GM12878 (cell line): ENCODE data around the gene P3R3URF. TPM values are rescaled to one million over a fixed set of nuclear protein-coding genes. Genes with fewer than 3 reads are reported as not detected.

Experiments used
- ATAC-seq: fragments of 200-7000 bp; cut with Tn5 transposase; 3 replicates; pipeline ENCODE4 v1.9.1; 2020; ENCODE audit warnings: mild to moderate bottlenecking, moderate library complexity
- BruUV-seq: library from RNA; stranded (reverse); fragments of 400-500 nt; replicated peaks from 2 replicates; lab custom pipeline; 2021; lab: Mats Ljungman, UMichigan
- CTCF ChIA-PET: fragments of 300-600 bp; sonication (Branson Sonifier 250); formaldehyde crosslinking; extraction: SDS; loops from one replicate; lab custom pipeline; 2021; ENCODE audit warnings: inconsistent platforms; lab: Yijun Ruan, JAX
- POLR2A ChIA-PET: fragments of 350-600 bp; formaldehyde crosslinking; extraction: SDS; loops from one replicate; lab custom pipeline; 2021; ENCODE audit warnings: inconsistent platforms; lab: Charles Lee
- RAD21 ChIA-PET: fragments of 300-600 bp; sonication (Branson Sonifier 250); formaldehyde crosslinking; loops from one replicate; lab custom pipeline; 2023; ENCODE audit warnings: antibody characterized with exemption; ENCODE audit not compliant: unreplicated experiment; lab: Charles Lee
- SMC1A ChIA-PET: fragments of 300-600 bp; sonication (Branson Sonifier 250); formaldehyde crosslinking; loops from one replicate; lab custom pipeline; 2023; ENCODE audit not compliant: unreplicated experiment, uncharacterized antibody; lab: Charles Lee
- DNase-seq: peaks from one replicate; pipeline ENCODE4 v3.0.0-alpha.2; 2011; ENCODE audit warnings: low read depth, low spot score
- FAIRE-seq: peaks from 3 replicates; lab custom pipeline; 2011; peaks lifted over from hg19 to GRCh38; lab: Jason Lieb, UNC
- H2AFZ ChIP-seq: 2 replicates; pipeline ENCODE4 v1.6.0; 2011; ENCODE audit warnings: low read depth, low read length, control low read depth; ENCODE audit not compliant: control insufficient read depth
- H3K27ac ChIP-seq: 2 replicates; pipeline ENCODE4 v1.5.1; 2011; ENCODE audit warnings: control low read depth; ENCODE audit not compliant: control insufficient read depth, insufficient read depth
- H3K27me3 ChIP-seq, 2 experiments: replicated peaks in 1 of 2; 2 replicates each; pipeline versions ENCODE4 v1.6.0 to v1.6.1; 2011; ENCODE audit warnings: low read length in 1 of 2; ENCODE audit not compliant: control insufficient read depth in 2 of 2, insufficient read depth in 2 of 2
- H3K36me3 ChIP-seq, 2 experiments: 2 replicates each; pipeline ENCODE4 v1.5.1; 2011; ENCODE audit warnings: low read length in 1 of 2; ENCODE audit not compliant: control insufficient read depth in 2 of 2, insufficient read depth in 2 of 2
- H3K4me1 ChIP-seq: 2 replicates; pipeline ENCODE4 v1.6.1; 2011; ENCODE audit warnings: mild to moderate bottlenecking, low read length, moderate library complexity, mixed read lengths; ENCODE audit not compliant: control insufficient read depth, insufficient read depth
- H3K4me2 ChIP-seq: 2 replicates; pipeline ENCODE4 v1.6.0; 2011; ENCODE audit warnings: control low read depth; ENCODE audit not compliant: control insufficient read depth, insufficient read depth
- H3K4me3 ChIP-seq: fragments of 200-600 bp; sonication (generic); 2 replicates; pipeline ENCODE4 v1.5.1; 2016
- H3K79me2 ChIP-seq: 2 replicates; pipeline ENCODE4 v1.6.0; 2011; ENCODE audit warnings: low read length; ENCODE audit not compliant: control insufficient read depth, insufficient read depth
- H3K9ac ChIP-seq: 2 replicates; pipeline ENCODE4 v1.8.0; 2011; ENCODE audit warnings: low read length, control low read depth, mixed read lengths; ENCODE audit not compliant: control insufficient read depth, insufficient read depth
- H3K9me3 ChIP-seq: replicated peaks from 3 replicates; pipeline ENCODE4 v1.5.1; 2011; ENCODE audit warnings: mild to moderate bottlenecking, low read length; ENCODE audit not compliant: control insufficient read depth, insufficient read depth
- H4K20me1 ChIP-seq: 2 replicates; pipeline ENCODE4 v1.6.0; 2011; ENCODE audit not compliant: control insufficient read depth, insufficient read depth
- BMI1 ChIP-seq: fragments of 450-650 bp; IDR thresholded peaks from 2 replicates; pipeline ENCODE4 v1.6.1; 2016; ENCODE audit warnings: mild to moderate bottlenecking, moderate library complexity, borderline replicate concordance
- NR2F1 ChIP-seq: fragments of 450-650 bp; conservative IDR thresholded peaks from 2 replicates; pipeline ENCODE4 v1.6.1; 2017; ENCODE audit warnings: mild to moderate bottlenecking
- POU2F2 ChIP-seq: IDR thresholded peaks from 3 replicates; pipeline ENCODE4 v1.6.1; 2011; ENCODE audit warnings: low read depth, mild to moderate bottlenecking, low read length, borderline replicate concordance
- RB1 ChIP-seq: fragments of 450-650 bp; formaldehyde crosslinking; IDR thresholded peaks from 2 replicates; pipeline ENCODE4 v1.6.1; 2017; ENCODE audit warnings: mild to moderate bottlenecking, borderline replicate concordance
- YBX1 ChIP-seq: fragments of 450-650 bp; IDR thresholded peaks from 2 replicates; pipeline ENCODE4 v1.6.1; 2016; ENCODE audit warnings: antibody characterized with exemption
- WGBS: methylation state at CpG from one replicate; pipeline ENCODE4 v1.1.6; 2016; ENCODE audit warnings: low lambda C conversion rate; ENCODE audit not compliant: insufficient replicate concordance, insufficient coverage; ENCODE audit errors: missing lambda C conversion rate; 5-methylcytosine and 5-hydroxymethylcytosine counted together
- in situ Hi-C: fragments of 300-500 bp; cut with MboI; formaldehyde crosslinking; loops from 9 replicates; pipeline ENCODE4 v1.14.3; 2018; ENCODE audit warnings: mixed read lengths
- intact Hi-C: fragments of 100-400 bp; cut with micrococcal nuclease; formaldehyde crosslinking; loops from one replicate; pipeline ENCODE4 v1.14.2; 2022; ENCODE audit not compliant: unreplicated experiment
- polyA plus RNA-seq, 11 experiments: library from polyadenylated mRNA; depleted of rRNA in 4 of 11; unstranded in 6 of 11; stranded (reverse) in 5 of 11; fragments of >200 nt; fragmentation: Nextera tagmentation in 4 of 11; fragmentation: Illumina TruSeq in 1 of 11; extraction: Ambion mirVana in 4 of 11; extraction: Trizol in 1 of 11; gene quantifications; 1 replicate in 1 of 11; 2 replicates in 10 of 11; pipeline versions ENCODE4 v1.2.1 to v1.2.3, GENCODE V29; 2011 to 2016; ENCODE audit warnings: inconsistent platforms in 2 of 11, missing spikeins in 2 of 11, low read depth in 1 of 11
- total RNA-seq, 4 experiments: library from RNA; depleted of rRNA in 3 of 4; stranded (reverse); fragments of >200 nt in 3 of 4; fragmentation: Illumina TruSeq in 1 of 4; extraction: Trizol in 1 of 4; gene quantifications; 2 replicates each; pipeline versions ENCODE4 v1.2.1 to v1.2.3, GENCODE V29; 2013 to 2021
- TF ChIP-seq, protein P1 (sequence below): fragments of 450-650 bp; IDR thresholded peaks from 2 replicates; pipeline ENCODE4 v1.6.1; 2016; ENCODE audit warnings: mild to moderate bottlenecking
- TF ChIP-seq, protein P2 (sequence below): fragments of 450-650 bp; IDR thresholded peaks from 2 replicates; pipeline ENCODE4 v1.6.1; 2017; ENCODE audit warnings: mild to moderate bottlenecking
- TF ChIP-seq, protein P3 (sequence below), 3 experiments: IDR thresholded peaks in 2 of 3; conservative IDR thresholded peaks in 1 of 3; 2 replicates each; pipeline ENCODE4 v1.5.1; 2011; ENCODE audit warnings: low read depth in 3 of 3, low read length in 3 of 3, mild to moderate bottlenecking in 3 of 3, control low read depth in 2 of 3, moderate library complexity in 2 of 3, inconsistent platforms in 1 of 3, mixed read lengths in 1 of 3; ENCODE audit not compliant: control insufficient read depth in 2 of 3, insufficient read depth in 1 of 3; ENCODE audit errors: extremely low read depth in 1 of 3
- TF ChIP-seq, protein P4 (sequence below): fragments of 450-650 bp; IDR thresholded peaks from 2 replicates; pipeline ENCODE4 v1.6.1; 2017; ENCODE audit warnings: mild to moderate bottlenecking, low read depth, inconsistent platforms; ENCODE audit not compliant: poor library complexity, severe bottlenecking
- TF ChIP-seq, protein P5 (sequence below): fragments of 450-650 bp; IDR thresholded peaks from 2 replicates; pipeline ENCODE4 v1.6.1; 2017; ENCODE audit warnings: low read depth, mild to moderate bottlenecking, moderate library complexity

Gene P3R3URF
- total and polyA plus RNA-seq, 10 of the 15 experiments (the other 5 are each of a cell fraction or from before 2014, with no cell fraction given): not detected

- DNase-seq: no peak
- 12% methylated on average over 10 of the region's 10 CpGs for WGBS
- Histone ChIP-seq H4K20me1 (no peaks in the 10 kb centered on the region), H3K4me2 (peak overlapping the region; percentile 40; the same call in 1 of the 2 replicates), H3K9ac (no peak overlapping the region), H3K36me3 (no peaks in the 10 kb centered on the region), H3K9me3 (no peaks in the 10 kb centered on the region), H3K79me2 (no peaks in the 10 kb centered on the region), H3K27ac (no peak overlapping the region), H2AFZ (peak overlapping the region; percentile 77), H3K27me3 (no peaks in the 10 kb centered on the region), H3K4me1 (peaks cover 18% of the 10 kb centered on the region), H3K4me3 (no peak overlapping the region)
- ATAC-seq: peak; percentile 88
- ChIA-PET RAD21 (interaction anchor here (0.6 to 4.8 kb wide), 10 partner anchors 23 to 145 kb away, joined by 3 to 63 read pairs (median 4); no protein-coding TSS in a partner anchor), CTCF (interaction anchor here (0.6 to 17.5 kb wide), 15 partner anchors 11 to 567 kb away, joined by 3 to 293 read pairs (median 3); no protein-coding TSS in a partner anchor), POLR2A (no interaction called here), SMC1A (interaction anchor here (0.6 to 6.1 kb wide), 11 partner anchors 13 to 493 kb away, joined by 3 to 52 read pairs (median 4); partner anchors contain the start of gene GPBP1L1)
- in situ Hi-C loops (loop anchor here (5.0 kb wide), 2 partner anchors 48 to 142 kb away; no protein-coding TSS in a partner anchor), intact Hi-C loops (loop anchor here (1.0 to 10.0 kb wide), 4 partner anchors 44 to 495 kb away; partner anchors contain the start of genes GPBP1L1, PIK3R3 and TMEM69)
- BruUV-seq: no TSS peak
- no peak for FAIRE-seq
- TF ChIP-seq, protein P1, sequence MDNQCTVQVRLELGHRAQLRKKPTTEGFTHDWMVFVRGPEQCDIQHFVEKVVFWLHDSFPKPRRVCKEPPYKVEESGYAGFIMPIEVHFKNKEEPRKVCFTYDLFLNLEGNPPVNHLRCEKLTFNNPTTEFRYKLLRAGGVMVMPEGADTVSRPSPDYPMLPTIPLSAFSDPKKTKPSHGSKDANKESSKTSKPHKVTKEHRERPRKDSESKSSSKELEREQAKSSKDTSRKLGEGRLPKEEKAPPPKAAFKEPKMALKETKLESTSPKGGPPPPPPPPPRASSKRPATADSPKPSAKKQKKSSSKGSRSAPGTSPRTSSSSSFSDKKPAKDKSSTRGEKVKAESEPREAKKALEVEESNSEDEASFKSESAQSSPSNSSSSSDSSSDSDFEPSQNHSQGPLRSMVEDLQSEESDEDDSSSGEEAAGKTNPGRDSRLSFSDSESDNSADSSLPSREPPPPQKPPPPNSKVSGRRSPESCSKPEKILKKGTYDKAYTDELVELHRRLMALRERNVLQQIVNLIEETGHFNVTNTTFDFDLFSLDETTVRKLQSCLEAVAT: peak; percentile 74
- TF ChIP-seq, protein P2, sequence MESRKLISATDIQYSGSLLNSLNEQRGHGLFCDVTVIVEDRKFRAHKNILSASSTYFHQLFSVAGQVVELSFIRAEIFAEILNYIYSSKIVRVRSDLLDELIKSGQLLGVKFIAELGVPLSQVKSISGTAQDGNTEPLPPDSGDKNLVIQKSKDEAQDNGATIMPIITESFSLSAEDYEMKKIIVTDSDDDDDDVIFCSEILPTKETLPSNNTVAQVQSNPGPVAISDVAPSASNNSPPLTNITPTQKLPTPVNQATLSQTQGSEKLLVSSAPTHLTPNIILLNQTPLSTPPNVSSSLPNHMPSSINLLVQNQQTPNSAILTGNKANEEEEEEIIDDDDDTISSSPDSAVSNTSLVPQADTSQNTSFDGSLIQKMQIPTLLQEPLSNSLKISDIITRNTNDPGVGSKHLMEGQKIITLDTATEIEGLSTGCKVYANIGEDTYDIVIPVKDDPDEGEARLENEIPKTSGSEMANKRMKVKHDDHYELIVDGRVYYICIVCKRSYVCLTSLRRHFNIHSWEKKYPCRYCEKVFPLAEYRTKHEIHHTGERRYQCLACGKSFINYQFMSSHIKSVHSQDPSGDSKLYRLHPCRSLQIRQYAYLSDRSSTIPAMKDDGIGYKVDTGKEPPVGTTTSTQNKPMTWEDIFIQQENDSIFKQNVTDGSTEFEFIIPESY: 0 out of 2 replicates have a peak, but pooled peaks have one; percentile 58
- TF ChIP-seq BMI1 (0 out of 2 replicates have a peak, but pooled peaks have one; percentile 13), YBX1 (peak; percentile 88), RB1 (peak; percentile 75; the same call in 1 of the 2 replicates), POU2F2 (peak; percentile 34; the same call in 1 of the 3 replicates), NR2F1 (peak; percentile 42; the same call in 1 of the 2 replicates)
- TF ChIP-seq, protein P3, sequence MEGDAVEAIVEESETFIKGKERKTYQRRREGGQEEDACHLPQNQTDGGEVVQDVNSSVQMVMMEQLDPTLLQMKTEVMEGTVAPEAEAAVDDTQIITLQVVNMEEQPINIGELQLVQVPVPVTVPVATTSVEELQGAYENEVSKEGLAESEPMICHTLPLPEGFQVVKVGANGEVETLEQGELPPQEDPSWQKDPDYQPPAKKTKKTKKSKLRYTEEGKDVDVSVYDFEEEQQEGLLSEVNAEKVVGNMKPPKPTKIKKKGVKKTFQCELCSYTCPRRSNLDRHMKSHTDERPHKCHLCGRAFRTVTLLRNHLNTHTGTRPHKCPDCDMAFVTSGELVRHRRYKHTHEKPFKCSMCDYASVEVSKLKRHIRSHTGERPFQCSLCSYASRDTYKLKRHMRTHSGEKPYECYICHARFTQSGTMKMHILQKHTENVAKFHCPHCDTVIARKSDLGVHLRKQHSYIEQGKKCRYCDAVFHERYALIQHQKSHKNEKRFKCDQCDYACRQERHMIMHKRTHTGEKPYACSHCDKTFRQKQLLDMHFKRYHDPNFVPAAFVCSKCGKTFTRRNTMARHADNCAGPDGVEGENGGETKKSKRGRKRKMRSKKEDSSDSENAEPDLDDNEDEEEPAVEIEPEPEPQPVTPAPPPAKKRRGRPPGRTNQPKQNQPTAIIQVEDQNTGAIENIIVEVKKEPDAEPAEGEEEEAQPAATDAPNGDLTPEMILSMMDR (IDR thresholded peaks at IDR 0.05 in 2 of 3, conservative IDR thresholded peaks at IDR 0.05 in 1 of 3; ENCODE audit: control insufficient read depth in 2 of 3, extremely low read depth in 1 of 3, insufficient read depth in 1 of 3, low read depth in 3 of 3, low read length in 3 of 3): peak; percentile 88 to 94 (median 91); a peak in 5 of 6 replicates
- TF ChIP-seq, protein P4, sequence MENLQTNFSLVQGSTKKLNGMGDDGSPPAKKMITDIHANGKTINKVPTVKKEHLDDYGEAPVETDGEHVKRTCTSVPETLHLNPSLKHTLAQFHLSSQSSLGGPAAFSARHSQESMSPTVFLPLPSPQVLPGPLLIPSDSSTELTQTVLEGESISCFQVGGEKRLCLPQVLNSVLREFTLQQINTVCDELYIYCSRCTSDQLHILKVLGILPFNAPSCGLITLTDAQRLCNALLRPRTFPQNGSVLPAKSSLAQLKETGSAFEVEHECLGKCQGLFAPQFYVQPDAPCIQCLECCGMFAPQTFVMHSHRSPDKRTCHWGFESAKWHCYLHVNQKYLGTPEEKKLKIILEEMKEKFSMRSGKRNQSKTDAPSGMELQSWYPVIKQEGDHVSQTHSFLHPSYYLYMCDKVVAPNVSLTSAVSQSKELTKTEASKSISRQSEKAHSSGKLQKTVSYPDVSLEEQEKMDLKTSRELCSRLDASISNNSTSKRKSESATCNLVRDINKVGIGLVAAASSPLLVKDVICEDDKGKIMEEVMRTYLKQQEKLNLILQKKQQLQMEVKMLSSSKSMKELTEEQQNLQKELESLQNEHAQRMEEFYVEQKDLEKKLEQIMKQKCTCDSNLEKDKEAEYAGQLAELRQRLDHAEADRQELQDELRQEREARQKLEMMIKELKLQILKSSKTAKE: peak; percentile 51
- TF ChIP-seq, protein P5, sequence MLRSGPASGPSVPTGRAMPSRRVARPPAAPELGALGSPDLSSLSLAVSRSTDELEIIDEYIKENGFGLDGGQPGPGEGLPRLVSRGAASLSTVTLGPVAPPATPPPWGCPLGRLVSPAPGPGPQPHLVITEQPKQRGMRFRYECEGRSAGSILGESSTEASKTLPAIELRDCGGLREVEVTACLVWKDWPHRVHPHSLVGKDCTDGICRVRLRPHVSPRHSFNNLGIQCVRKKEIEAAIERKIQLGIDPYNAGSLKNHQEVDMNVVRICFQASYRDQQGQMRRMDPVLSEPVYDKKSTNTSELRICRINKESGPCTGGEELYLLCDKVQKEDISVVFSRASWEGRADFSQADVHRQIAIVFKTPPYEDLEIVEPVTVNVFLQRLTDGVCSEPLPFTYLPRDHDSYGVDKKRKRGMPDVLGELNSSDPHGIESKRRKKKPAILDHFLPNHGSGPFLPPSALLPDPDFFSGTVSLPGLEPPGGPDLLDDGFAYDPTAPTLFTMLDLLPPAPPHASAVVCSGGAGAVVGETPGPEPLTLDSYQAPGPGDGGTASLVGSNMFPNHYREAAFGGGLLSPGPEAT: peak; percentile 51; the same call in 1 of the 2 replicates
These were observed 3.1 kb upstream of the P3R3URF start for GRCh38 chr1:46179138-46180081.
